Omental fat pad (tissue), 4 donors: Measurements from ENCODE around the gene MYO5A. TPM values are rescaled to one million over a fixed set of nuclear protein-coding genes. Genes with fewer than 3 reads are reported as not detected.

Experiments
- ATAC-seq: fragments of 150-250 bp; one replicate; pipeline ENCODE4 v1.9.1; 2016; ENCODE audit warnings: mild to moderate bottlenecking, moderate library complexity; ENCODE audit not compliant: low FRiP score
- DNase-seq: peaks from one replicate; pipeline ENCODE4 v3.0.0-alpha.2; 2019; ENCODE audit warnings: low spot score
- total RNA-seq, 4 donors: library from RNA; depleted of rRNA; stranded (reverse); fragments of >200 nt; gene quantifications; one replicate each; pipeline ENCODE4 v1.1.0, GENCODE V29; 2016
- TF ChIP-seq, protein P1 (sequence below), 3 donors: fragments of 450-650 bp; IDR thresholded peaks; one replicate each; pipeline ENCODE4 v1.5.1; 2016 to 2017; ENCODE audit warnings: antibody characterized with exemption in 3 of 3, mild to moderate bottlenecking in 3 of 3, moderate library complexity in 2 of 3

Gene MYO5A
- total RNA-seq, 4 donors from 2014 or later = 45.5 to 81.6 (median 65.5) TPM

DNA sequence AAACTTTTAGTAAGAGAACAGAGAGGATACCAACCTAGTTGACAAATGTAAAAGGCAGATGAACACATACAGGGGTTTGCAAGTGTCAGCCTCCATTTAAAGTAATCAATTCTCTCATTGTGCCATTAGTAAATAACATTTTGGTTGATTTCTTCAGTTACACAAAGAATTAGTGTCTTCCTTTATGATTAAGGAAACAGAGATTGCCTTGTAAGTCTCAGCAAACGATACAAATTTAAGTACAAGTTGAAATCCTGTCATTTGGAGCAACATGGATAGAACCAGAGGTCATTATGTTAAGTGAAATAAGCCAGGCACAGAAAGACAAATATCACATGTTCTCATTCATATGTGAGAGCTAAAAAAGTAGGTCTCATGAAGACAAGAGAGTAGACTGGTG, 26.1 kb downstream of the MYO5A start:
- DNase-seq = no peak
- TF ChIP-seq, protein P1, sequence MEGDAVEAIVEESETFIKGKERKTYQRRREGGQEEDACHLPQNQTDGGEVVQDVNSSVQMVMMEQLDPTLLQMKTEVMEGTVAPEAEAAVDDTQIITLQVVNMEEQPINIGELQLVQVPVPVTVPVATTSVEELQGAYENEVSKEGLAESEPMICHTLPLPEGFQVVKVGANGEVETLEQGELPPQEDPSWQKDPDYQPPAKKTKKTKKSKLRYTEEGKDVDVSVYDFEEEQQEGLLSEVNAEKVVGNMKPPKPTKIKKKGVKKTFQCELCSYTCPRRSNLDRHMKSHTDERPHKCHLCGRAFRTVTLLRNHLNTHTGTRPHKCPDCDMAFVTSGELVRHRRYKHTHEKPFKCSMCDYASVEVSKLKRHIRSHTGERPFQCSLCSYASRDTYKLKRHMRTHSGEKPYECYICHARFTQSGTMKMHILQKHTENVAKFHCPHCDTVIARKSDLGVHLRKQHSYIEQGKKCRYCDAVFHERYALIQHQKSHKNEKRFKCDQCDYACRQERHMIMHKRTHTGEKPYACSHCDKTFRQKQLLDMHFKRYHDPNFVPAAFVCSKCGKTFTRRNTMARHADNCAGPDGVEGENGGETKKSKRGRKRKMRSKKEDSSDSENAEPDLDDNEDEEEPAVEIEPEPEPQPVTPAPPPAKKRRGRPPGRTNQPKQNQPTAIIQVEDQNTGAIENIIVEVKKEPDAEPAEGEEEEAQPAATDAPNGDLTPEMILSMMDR (IDR thresholded peaks at IDR 0.05) = no peak
- no peak for ATAC-seq

DNA sequence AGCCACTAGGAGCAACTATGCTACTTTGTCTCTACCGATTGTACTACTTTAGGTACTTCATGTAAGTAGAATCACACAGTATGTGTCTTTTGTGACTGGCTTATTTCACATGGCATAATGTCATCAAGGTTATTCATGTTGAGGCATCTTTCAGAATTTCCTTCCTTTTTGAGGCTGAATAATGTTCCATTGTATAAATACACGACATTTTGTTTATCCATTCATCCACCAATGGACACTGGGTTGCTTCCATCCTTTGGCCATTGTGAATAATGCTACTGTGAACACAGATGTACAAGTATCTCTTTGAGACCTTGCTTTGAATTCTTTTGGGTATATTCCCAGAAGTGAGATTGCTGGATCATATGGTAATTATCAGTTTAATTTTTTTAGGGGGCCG, 29.2 kb downstream of the MYO5A start:
- TF ChIP-seq, protein P1 (IDR thresholded peaks at IDR 0.05) = no peak
- DNase-seq = no peak
- ATAC-seq = no peak

DNA sequence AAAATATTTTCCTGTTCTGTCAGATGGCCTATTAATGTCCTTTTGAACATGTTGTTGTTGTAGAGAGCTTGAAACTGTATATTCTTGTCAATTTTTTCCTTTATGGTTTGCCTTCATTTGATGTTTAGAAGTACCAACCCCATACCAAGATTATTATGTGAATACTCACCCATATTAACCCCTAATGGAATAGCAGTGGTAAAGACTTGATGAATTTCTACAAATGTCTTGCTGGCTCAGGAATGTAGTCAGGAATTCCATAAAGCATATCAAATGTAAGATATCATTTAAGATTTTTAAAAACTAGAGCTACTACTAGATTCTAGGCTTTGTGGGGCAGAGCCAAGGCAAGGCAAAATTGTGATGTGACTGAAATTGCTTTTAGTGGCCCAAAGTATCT, 30.0 kb downstream of the MYO5A start:
- DNase-seq = no peak
- TF ChIP-seq, protein P1 (IDR thresholded peaks at IDR 0.05) = no peak
- no peak for ATAC-seq

DNA sequence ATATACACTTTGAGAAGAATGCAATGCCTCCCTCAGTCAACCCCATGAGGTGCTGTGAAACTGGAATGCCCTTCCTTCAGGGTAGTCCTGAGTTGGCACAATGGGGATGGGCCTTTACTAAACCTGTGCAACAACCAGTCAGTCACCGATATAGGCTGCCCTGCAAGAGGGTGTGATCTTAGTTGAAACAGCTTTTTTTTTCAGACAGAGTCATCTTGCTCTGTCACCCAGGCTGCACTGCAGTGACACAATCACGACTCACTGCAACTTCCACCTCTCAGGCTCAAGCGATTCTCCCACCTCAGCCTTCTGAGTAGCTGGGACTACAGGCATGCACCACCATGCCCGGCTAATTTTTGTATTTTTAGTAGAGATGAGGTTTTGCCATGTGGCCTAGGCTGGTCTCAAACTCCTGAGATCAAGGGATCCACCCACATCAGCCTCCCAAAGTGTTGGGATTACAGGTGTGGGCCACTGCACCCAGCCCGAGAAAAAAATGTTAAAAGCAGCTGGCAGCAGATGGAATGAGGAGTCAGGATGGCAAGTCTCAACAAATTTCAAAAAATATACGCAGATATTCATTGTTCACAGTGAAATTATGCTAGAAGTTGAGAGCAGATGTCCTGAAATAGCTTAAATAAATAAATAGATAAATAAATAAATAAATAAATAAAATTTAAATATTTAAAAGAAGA, 31.8 kb downstream of the MYO5A start:
- DNase-seq (no peak), ATAC-seq (no peak)
- TF ChIP-seq, protein P1 (IDR thresholded peaks at IDR 0.05) = no peak

DNA sequence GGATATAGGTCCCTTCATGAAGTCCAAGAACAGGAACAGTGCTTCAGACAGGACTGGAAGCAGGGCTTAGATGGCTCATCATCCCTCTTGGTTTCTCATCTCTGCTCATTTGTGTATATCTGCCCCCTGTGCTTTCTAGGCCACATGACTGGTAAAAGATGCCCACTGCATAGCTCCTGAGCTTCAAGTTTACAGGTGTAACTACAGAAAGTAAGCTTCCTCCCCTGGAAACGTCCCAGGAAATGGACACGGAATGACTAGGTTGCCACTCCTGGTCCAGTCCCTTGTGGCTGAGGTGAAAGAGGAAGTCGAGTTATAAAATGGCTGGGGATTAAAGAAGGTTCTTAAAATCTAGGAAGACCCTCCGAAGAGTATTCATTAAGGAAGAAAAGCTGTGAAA, 32.5 kb downstream of the MYO5A start:
- TF ChIP-seq, protein P1 (IDR thresholded peaks at IDR 0.05) = no peak
- ATAC-seq (no peak), DNase-seq (no peak)

DNA sequence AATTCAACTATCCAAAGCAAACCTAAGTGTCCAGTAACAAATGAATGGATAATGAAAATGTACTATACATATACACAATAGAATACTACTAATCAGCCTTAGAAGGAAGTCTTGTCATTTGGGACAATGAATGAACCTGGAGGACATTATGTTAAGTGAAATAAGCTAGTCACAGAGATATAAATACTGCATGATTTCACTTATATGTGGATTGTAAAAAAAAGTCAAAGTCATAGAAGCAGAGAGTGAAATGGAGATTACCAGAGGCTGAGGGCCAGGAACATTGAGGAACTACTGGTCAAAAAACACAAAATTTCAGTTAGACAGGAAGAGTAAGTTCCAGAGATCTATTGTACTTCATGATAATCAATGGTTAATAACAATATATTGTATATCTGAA, 33.6 kb downstream of the MYO5A start:
- DNase-seq (no peak), ATAC-seq (no peak)
- TF ChIP-seq, protein P1 (IDR thresholded peaks at IDR 0.05) = no peak

DNA sequence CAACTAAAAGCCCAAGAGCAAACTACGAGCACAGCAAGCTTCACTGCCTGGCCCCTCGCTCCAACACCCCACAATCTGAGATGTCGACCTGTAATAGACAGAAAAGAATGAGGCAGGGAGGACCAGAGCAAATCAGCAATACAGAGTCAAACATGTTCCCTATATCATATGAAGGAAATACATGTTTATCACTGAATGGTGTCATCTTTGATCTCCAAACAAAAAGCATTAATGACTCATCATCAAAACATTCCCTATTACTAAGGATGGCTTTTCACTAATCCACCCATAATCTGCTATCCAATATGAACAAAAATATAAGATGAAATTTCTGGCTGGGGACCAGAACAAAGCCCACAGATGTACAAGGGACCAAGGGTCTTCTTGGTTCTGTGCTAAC, 34.7 kb downstream of the MYO5A start:
- no peak for ATAC-seq
- TF ChIP-seq, protein P1 (IDR thresholded peaks at IDR 0.05) = no peak
- DNase-seq = no peak
